WI38 (cell line): Measurements from ENCODE around the gene C3.

Experiments
- H3K4me3 ChIP-seq: 2 replicates; pipeline ENCODE4 v1.5.1; 2011; ENCODE audit warnings: low read depth, mild to moderate bottlenecking, control low read depth, low read length
- TF ChIP-seq, protein P1 (sequence below): IDR thresholded peaks from 2 replicates; pipeline ENCODE4 v1.5.1; 2012; ENCODE audit warnings: low read depth, mild to moderate bottlenecking, control low read depth, low read length

The C3 gene

DNA sequence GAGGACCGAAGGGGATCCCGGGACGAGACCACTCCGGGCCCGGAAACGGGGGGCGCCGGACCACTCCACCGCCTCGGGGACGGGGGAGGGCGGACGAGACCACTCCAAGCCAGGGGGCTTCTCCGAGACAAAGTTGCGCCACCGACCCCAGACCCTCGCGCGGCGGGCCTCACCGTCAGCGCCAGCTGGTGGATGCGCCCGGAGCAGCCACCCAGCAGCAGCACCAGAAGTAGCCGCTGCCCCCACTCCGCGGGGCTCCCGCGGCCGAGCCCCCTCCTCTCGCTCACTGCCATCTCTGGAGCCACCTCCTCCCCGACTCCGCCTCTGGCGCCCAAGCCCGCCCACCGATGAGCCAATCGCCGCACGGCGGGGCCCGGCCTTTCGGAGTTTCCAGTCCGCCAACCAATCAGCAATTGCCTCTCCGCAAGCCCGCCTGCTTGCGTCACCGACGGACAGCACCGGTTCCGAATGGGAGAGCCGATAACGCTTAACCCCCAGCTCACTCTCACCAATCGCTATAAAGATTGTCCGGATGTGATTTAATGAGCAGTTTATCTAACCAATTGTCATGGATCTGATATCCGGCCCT lies 16.9 kb upstream of the C3 start, which contains the start of gene GPR108:
GPR108 (minus strand) TSS at position 297 of the 589 bp plus-strand sequence; CDS start at position 293, 4 bp downstream.
- peak within 1 kb of the TSS; percentile 93 for H3K4me3 ChIP-seq
- TF ChIP-seq, protein P1, sequence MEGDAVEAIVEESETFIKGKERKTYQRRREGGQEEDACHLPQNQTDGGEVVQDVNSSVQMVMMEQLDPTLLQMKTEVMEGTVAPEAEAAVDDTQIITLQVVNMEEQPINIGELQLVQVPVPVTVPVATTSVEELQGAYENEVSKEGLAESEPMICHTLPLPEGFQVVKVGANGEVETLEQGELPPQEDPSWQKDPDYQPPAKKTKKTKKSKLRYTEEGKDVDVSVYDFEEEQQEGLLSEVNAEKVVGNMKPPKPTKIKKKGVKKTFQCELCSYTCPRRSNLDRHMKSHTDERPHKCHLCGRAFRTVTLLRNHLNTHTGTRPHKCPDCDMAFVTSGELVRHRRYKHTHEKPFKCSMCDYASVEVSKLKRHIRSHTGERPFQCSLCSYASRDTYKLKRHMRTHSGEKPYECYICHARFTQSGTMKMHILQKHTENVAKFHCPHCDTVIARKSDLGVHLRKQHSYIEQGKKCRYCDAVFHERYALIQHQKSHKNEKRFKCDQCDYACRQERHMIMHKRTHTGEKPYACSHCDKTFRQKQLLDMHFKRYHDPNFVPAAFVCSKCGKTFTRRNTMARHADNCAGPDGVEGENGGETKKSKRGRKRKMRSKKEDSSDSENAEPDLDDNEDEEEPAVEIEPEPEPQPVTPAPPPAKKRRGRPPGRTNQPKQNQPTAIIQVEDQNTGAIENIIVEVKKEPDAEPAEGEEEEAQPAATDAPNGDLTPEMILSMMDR, result no peak

DNA sequence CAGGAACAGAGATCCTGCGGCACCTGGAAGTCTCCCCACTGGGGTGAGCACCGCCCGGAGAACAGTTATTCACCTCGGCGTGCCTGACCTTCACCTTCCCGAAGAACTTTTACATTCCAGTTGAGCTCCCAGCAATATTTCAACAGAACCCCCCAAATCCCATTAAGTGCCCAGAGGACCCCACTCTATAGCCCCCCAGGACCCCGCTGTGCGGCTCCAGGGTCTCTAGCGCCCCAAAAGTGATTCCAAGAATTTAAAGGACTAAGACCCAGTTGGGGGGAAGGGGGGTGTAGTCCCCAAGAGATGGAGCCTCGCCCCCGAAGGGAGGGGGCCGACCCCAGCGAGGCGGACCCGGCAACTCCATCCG lies 16.4 kb upstream of the C3 start:
- TF ChIP-seq, protein P1, result no peak
- peak overlapping the region; percentile 93 for H3K4me3 ChIP-seq

DNA sequence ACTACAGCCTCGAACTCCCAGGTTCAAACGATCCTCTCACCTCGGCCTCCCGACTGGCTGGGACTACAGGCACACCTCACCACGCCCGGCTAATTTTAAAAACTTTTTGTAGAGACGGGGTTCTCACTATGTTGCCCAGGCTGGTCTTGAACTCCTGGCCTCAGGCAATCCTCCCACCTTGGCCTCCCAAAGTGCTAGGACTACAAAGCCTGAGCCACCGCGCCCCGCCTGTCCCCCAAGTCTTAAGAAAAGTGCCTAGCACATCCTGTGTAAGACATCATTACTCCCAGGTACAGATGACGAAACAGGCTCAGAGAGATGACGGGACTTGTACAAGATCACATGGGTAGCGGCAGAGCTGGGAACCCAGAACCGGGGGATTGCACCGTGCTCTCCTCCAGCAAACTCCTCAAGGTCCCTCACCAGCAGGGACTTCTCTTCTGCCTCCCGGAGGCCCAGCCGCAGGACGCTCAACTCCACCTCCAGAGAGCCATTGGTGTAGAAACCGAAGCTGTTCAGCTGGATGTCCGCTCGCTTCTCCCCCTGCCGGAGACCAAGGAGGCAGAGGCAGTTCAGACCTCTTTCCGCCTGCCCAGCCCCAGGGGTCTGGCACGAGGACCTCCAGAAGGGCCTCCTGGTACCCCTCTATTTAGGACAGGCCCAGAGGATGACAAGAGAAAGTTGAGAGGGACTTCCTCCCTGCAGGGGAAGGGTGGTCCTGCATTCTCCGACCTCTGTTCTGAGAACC lies 15.9 kb upstream of the C3 start:
- H3K4me3 ChIP-seq, result peak overlapping the region; percentile 93
- TF ChIP-seq, protein P1, result peak; percentile 72

DNA sequence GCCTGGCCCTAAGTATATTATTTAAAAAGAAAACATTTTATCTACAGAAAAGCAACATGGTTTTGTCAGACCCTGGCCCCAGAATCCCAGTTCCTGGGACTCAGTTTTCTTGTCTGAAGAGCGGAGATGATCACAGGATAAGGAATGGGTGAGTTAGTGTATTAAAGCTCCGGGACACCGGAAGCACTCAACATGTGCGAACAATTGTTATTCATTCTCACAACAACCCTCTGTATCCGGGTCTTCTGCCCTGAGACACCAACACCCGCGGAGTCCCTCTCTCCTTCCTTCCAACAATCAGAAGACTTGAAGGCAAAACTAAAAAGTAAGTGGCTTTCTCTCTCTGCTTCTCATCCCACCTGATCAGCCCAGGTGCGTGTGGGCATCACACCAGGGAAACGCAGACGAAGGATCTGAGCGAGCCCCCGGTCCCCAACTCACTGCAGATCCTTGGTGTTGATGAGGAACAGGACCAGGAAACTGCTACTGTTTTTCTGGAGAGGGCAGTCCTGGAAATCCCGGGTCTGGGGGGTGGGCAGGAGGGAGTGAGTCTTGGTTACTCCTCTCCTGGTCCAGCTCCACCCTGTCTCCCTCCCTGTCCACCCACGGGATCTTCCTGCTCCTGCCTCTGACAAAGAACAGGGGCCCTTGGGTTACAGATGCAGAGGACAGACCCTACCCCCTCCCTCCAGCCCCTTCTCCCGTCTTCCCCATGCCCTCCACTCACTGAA lies 14.9 kb upstream of the C3 start:
- no peak overlapping the region; the same call in 1 of the 2 replicates for H3K4me3 ChIP-seq
- TF ChIP-seq, protein P1, result no peak

DNA sequence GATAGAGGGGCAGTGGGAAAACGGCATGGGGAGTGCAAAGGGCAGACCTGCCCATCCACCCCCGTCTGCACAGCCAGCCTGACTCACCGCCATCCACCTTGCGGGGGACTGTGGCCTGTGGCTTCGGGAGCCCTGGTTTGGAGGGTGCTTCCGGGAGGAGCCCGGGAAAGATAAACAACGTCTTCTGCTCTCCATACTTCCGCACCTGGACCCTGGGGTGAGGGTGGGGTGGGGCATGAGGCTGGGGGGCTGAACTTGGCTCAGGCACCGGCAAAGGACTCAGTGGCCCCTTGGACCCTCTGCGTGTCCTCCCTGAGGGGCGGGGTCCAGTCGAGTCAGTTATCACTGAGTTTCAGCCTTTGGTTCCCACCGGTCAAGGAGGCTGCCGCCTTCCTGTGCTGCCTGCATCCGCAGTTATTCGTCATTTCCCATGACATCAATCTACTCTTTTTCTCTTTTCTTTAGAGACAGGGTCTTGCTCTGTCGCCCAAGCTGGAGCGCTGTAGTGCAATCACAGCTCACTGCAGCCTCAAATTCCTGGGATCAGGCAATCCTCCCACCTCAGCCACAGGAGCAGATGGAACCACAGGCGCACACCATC lies 13.7 kb upstream of the C3 start:
- H3K4me3 ChIP-seq, result no peak overlapping the region
- TF ChIP-seq, protein P1, result no peak

DNA sequence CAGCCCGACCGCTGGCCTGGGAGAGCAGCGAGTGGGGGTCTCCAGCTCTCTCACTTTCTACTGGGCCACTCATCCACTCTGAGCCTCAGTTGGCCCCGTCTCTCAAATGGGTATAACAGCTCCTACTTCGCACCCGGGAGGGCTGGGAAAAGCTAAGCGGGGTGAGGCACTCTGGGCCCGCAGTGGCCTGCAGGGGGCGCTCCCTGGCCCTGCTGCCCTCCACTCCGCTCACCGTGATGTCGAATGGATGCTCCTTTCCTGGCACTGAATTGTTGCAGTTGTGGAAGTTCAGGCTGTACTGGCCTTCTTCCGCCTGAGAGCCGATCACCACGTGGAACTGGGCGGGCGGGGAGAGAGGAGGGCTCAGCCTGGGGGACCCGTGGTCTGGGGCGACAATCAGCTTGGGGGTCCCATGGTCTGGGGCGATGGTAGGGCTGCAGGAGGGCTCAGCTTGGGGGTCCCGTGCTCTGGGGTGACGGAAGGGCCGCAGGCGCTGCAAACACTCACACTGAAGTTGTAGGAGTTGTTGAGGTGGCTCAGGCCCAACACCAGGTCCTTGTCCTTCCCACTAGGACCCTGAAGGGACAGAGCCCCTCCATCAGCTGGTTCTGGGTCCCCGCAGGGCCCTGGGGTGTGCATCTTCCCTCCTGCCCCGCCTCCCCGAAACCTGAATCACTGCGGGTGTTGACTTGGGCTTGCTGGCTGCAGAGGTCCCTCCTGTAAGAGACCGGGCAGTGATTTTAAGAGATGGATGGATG lies 13.1 kb upstream of the C3 start:
- TF ChIP-seq, protein P1, result no peak

More for the DNA sequence above, 13.1 kb upstream of the C3 start:
- H3K4me3 ChIP-seq, result no peak overlapping the region
